ENCODE data around the gene INVS.

GRCh38 chr9:100131216-100131615, 32.2 kb downstream of the INVS start:
- no peak for TF ChIP-seq POLR2A (IDR thresholded peaks at IDR 0.05)
- TF ChIP-seq, protein P1, sequence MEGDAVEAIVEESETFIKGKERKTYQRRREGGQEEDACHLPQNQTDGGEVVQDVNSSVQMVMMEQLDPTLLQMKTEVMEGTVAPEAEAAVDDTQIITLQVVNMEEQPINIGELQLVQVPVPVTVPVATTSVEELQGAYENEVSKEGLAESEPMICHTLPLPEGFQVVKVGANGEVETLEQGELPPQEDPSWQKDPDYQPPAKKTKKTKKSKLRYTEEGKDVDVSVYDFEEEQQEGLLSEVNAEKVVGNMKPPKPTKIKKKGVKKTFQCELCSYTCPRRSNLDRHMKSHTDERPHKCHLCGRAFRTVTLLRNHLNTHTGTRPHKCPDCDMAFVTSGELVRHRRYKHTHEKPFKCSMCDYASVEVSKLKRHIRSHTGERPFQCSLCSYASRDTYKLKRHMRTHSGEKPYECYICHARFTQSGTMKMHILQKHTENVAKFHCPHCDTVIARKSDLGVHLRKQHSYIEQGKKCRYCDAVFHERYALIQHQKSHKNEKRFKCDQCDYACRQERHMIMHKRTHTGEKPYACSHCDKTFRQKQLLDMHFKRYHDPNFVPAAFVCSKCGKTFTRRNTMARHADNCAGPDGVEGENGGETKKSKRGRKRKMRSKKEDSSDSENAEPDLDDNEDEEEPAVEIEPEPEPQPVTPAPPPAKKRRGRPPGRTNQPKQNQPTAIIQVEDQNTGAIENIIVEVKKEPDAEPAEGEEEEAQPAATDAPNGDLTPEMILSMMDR (IDR thresholded peaks at IDR 0.05) = no peak

Data from heart left ventricle (tissue), 13 donors.